ENCODE results near the gene TACC2. TPM values are rescaled to one million over a fixed set of nuclear protein-coding genes. Genes with fewer than 3 reads are reported as not detected.
A peak's percentile ranks its signal among the peaks of the same experiment; 100 is the strongest.

TACC2 gene, protein sequence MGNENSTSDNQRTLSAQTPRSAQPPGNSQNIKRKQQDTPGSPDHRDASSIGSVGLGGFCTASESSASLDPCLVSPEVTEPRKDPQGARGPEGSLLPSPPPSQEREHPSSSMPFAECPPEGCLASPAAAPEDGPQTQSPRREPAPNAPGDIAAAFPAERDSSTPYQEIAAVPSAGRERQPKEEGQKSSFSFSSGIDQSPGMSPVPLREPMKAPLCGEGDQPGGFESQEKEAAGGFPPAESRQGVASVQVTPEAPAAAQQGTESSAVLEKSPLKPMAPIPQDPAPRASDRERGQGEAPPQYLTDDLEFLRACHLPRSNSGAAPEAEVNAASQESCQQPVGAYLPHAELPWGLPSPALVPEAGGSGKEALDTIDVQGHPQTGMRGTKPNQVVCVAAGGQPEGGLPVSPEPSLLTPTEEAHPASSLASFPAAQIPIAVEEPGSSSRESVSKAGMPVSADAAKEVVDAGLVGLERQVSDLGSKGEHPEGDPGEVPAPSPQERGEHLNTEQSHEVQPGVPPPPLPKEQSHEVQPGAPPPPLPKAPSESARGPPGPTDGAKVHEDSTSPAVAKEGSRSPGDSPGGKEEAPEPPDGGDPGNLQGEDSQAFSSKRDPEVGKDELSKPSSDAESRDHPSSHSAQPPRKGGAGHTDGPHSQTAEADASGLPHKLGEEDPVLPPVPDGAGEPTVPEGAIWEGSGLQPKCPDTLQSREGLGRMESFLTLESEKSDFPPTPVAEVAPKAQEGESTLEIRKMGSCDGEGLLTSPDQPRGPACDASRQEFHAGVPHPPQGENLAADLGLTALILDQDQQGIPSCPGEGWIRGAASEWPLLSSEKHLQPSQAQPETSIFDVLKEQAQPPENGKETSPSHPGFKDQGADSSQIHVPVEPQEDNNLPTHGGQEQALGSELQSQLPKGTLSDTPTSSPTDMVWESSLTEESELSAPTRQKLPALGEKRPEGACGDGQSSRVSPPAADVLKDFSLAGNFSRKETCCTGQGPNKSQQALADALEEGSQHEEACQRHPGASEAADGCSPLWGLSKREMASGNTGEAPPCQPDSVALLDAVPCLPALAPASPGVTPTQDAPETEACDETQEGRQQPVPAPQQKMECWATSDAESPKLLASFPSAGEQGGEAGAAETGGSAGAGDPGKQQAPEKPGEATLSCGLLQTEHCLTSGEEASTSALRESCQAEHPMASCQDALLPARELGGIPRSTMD (N-terminal part only)
- total RNA-seq (2014; rRNA removed; shearing (Covaris generic)) (not detected in 2 replicates), total RNA-seq (2022) (not detected in 2 replicates), Bru-seq, nascent RNA (percentile 3 among the genes with signal in this experiment), BruChase-seq, experiment 1, labeled RNA remaining after a 6-hour chase (percentile 4 among the genes with signal in this experiment), BruChase-seq, experiment 2, labeled RNA remaining after a 2-hour chase (percentile 3 among the genes with signal in this experiment)
- long read RNA-seq, result 0 reads

DNA sequence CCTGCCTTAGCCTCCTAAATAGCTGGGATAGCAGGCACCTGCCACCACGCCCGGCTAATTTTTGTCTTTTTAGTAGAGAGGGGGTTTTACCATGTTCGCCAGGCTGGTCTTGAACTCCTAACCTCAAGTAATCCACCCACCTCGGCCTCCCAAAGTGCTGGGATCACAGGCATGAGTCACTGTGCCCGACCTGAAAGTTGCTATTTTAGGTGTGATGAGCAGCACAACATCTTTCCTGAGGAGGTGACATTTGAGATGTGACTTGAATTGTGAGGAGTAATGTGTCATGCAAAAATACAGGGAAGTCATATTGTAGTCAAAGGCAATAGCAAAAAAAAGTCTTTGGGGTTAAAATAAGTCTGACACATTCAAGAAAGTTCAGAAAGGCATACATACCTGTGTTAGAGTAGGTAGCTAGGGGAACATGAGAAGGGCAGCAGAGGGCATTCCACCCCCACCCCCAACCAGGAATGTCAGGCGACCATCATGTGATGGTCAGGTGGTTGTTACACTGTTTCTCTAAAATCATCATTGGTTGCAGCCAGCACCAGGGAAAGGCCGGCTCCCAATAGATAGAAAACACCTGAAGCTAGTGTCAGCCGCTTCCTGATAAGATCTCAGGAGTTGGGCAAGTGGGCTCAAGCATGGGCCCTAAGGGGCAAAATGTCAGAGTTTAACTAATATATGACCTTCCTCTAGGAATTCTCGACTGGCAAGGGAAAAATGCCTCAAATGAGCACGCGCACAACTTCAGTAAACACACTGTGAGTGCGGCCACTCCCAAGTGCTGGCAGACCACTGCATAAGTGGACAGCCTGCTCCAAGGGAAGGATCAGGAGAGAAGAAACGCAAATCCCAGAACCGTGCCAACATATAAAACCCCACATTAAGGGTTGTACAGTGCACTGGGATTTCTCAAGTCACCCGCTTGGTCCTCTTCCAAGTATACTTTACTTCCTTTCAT, at the start of gene TACC2:
TSS of gene TACC2 (plus strand) at position 803 of the 964 bp plus-strand sequence. CDS start 32,819 bp downstream, outside the sequence.
- H3K4me2 ChIP-seq (ENCODE audit: low read length), result no peak within 1 kb of the TSS
- ChIA-PET CTCF (ENCODE audit: unreplicated experiment) (no interaction called here), POLR2A (no interaction called here)
- H3K36me3 ChIP-seq (ENCODE audit: insufficient read depth, low read length), result no peaks in the 10 kb centered on the region
- no peak for DNase-seq (ENCODE audit: low spot score)
- no peak within 1 kb of the TSS for H3K4me3 ChIP-seq (ENCODE audit: low read depth, low read length, poor library complexity, severe bottlenecking)
- H4K20me1 ChIP-seq (ENCODE audit: insufficient read depth, low read length), result no peaks in the 10 kb centered on the region
- H2AFZ ChIP-seq (ENCODE audit: low read length), result no peak within 1 kb of the TSS
- H3K4me1 ChIP-seq (ENCODE audit: insufficient read depth, low read length, poor library complexity, severe bottlenecking), result no peaks in the 10 kb centered on the region
- H3K9me3 ChIP-seq (ENCODE audit: low read length), result no peaks in the 10 kb centered on the region
- no TSS peak for BruUV-seq (replicated peaks)
- TF ChIP-seq, protein P1, sequence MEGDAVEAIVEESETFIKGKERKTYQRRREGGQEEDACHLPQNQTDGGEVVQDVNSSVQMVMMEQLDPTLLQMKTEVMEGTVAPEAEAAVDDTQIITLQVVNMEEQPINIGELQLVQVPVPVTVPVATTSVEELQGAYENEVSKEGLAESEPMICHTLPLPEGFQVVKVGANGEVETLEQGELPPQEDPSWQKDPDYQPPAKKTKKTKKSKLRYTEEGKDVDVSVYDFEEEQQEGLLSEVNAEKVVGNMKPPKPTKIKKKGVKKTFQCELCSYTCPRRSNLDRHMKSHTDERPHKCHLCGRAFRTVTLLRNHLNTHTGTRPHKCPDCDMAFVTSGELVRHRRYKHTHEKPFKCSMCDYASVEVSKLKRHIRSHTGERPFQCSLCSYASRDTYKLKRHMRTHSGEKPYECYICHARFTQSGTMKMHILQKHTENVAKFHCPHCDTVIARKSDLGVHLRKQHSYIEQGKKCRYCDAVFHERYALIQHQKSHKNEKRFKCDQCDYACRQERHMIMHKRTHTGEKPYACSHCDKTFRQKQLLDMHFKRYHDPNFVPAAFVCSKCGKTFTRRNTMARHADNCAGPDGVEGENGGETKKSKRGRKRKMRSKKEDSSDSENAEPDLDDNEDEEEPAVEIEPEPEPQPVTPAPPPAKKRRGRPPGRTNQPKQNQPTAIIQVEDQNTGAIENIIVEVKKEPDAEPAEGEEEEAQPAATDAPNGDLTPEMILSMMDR (conservative IDR thresholded peaks at IDR 0.05; ENCODE audit: low read length), result no peak
- TF ChIP-seq EZH2phosphoT487 (IDR thresholded peaks at IDR 0.05; ENCODE audit: borderline replicate concordance, low read depth, low read length), result no peak
- intact Hi-C loops (cut with micrococcal nuclease; ENCODE audit: unreplicated experiment), result no loop called here
- H3K27ac ChIP-seq (ENCODE audit: low read depth, low read length, poor library complexity, severe bottlenecking), result no peak within 1 kb of the TSS
- H3K9me2 ChIP-seq (ENCODE audit: insufficient read depth, low read length), result no peaks in the 10 kb centered on the region
- no peaks in the 10 kb centered on the region for H3K79me2 ChIP-seq (ENCODE audit: insufficient read depth, low read depth, low read length)

DNA sequence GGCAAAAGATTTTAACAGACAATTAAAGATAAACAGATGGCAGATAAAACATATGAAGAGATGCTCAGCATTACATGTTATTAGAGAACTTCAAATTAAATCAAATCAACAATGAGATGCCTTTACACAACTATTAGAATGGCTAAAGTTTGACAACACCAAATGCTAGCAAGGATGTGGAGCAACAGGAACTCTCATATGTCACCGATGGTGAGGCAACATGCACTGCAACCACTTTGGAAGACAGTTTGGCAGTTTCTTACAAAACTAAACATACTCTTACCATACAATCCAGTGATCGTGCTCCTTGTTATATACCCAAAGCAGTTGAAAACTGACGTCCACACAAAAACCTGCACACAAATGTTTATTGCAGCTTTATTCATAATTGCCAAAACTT, 47.4 kb upstream of the TACC2 start:
- no peak overlapping the region for H3K4me3 ChIP-seq (ENCODE audit: low read depth, low read length, poor library complexity, severe bottlenecking)
- no TSS peak for BruUV-seq (replicated peaks)
- no peaks in the 10 kb centered on the region for H3K36me3 ChIP-seq (ENCODE audit: insufficient read depth, low read length)
- H3K9me3 ChIP-seq (ENCODE audit: low read length), result no peaks in the 10 kb centered on the region
- no peaks in the 10 kb centered on the region for H4K20me1 ChIP-seq (ENCODE audit: insufficient read depth, low read length)
- intact Hi-C loops (cut with micrococcal nuclease; ENCODE audit: unreplicated experiment), result no loop called here
- POLR2A ChIA-PET, result no interaction called here
- H3K9me2 ChIP-seq (ENCODE audit: insufficient read depth, low read length), result no peaks in the 10 kb centered on the region
- H3K79me2 ChIP-seq (ENCODE audit: insufficient read depth, low read depth, low read length), result no peaks in the 10 kb centered on the region
- no peak overlapping the region for H3K27ac ChIP-seq (ENCODE audit: low read depth, low read length, poor library complexity, severe bottlenecking)
- DNase-seq (ENCODE audit: low spot score), result no peak
- no peak overlapping the region for H2AFZ ChIP-seq (ENCODE audit: low read length)
- no peak overlapping the region for H3K4me2 ChIP-seq (ENCODE audit: low read length)
- TF ChIP-seq, protein P1 (conservative IDR thresholded peaks at IDR 0.05; ENCODE audit: low read length), result no peak
- TF ChIP-seq EZH2phosphoT487 (IDR thresholded peaks at IDR 0.05; ENCODE audit: borderline replicate concordance, low read depth, low read length), result no peak
- no peaks in the 10 kb centered on the region for H3K4me1 ChIP-seq (ENCODE audit: insufficient read depth, low read length, poor library complexity, severe bottlenecking)
- CTCF ChIA-PET (ENCODE audit: unreplicated experiment), result no interaction called here

Data from OCI-LY7 (cell line).